Stomach (tissue), 4 donors: Measurements from ENCODE around the gene ZYX.

ENCODE experiments used
- POLR2A ChIP-seq, 4 donors: fragments of 450-650 bp; IDR thresholded peaks; one replicate each; pipeline ENCODE4 v1.6.1; 2016; ENCODE audit warnings: antibody characterized with exemption in 4 of 4, control low read depth in 2 of 4, mild to moderate bottlenecking in 1 of 4, moderate library complexity in 1 of 4
- TF ChIP-seq, protein P1 (sequence below), 7 experiments: fragments of 450-650 bp in 4 of 7; fragments of 200-600 bp in 3 of 7; sonication (generic) in 3 of 7; IDR thresholded peaks; one replicate each; pipeline ENCODE4 v1.5.1; 2016 to 2019; ENCODE audit warnings: antibody characterized with exemption in 7 of 7, control low read depth in 2 of 7, mild to moderate bottlenecking in 1 of 7

DNA sequence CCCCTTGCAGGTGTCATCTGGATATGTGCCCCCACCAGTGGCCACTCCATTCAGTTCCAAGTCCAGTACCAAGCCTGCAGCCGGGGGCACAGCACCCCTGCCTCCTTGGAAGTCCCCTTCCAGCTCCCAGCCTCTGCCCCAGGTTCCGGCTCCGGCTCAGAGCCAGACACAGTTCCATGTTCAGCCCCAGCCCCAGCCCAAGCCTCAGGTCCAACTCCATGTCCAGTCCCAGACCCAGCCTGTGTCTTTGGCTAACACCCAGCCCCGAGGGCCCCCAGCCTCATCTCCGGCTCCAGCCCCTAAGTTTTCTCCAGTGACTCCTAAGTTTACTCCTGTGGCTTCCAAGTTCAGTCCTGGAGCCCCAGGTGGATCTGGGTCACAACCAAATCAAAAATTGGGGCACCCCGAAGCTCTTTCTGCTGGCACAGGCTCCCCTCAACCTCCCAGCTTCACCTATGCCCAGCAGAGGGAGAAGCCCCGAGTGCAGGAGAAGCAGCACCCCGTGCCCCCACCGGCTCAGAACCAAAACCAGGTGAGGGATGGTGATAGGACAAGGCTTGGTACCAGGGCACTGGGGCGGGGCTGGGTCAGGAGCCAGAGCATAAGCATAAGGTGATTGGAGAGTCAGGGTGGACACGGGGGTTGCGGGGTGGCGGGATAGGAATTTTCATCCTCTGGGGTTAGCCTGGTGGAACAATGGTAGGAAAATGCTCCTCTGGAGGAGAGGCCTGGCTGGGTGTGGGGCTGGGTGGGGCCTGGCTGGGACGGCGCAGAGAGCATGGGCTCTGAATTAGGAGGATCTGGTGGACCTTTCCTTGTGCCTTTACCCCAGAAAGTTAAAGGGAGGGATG, 1.9 kb downstream of the ZYX start:
- no peak for TF ChIP-seq POLR2A (IDR thresholded peaks at IDR 0.05)
- TF ChIP-seq, protein P1, sequence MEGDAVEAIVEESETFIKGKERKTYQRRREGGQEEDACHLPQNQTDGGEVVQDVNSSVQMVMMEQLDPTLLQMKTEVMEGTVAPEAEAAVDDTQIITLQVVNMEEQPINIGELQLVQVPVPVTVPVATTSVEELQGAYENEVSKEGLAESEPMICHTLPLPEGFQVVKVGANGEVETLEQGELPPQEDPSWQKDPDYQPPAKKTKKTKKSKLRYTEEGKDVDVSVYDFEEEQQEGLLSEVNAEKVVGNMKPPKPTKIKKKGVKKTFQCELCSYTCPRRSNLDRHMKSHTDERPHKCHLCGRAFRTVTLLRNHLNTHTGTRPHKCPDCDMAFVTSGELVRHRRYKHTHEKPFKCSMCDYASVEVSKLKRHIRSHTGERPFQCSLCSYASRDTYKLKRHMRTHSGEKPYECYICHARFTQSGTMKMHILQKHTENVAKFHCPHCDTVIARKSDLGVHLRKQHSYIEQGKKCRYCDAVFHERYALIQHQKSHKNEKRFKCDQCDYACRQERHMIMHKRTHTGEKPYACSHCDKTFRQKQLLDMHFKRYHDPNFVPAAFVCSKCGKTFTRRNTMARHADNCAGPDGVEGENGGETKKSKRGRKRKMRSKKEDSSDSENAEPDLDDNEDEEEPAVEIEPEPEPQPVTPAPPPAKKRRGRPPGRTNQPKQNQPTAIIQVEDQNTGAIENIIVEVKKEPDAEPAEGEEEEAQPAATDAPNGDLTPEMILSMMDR (IDR thresholded peaks at IDR 0.05) = no peak
